OCI-LY3 (cell line): ENCODE results near the gene CAV2.

Source experiments
- H2AFZ ChIP-seq: fragments of 200-600, 300-600 bp; shearing (Covaris generic); 2 replicates; pipeline ENCODE4 v1.6.0; 2014; ENCODE audit warnings: antibody characterized with exemption, low read depth, low read length
- H3K27ac ChIP-seq: fragments of 200-600, 300-600 bp; sonication (generic); 2 replicates; pipeline ENCODE4 v1.5.1; 2014; ENCODE audit warnings: mild to moderate bottlenecking, low read length, moderate library complexity, mixed read lengths
- H3K27me3 ChIP-seq: fragments of 200-600, 300-600 bp; sonication (generic); 2 replicates; pipeline ENCODE4 v1.6.1; 2014; ENCODE audit warnings: low read depth, low read length, mixed read lengths
- H3K36me3 ChIP-seq: fragments of 200-600, 300-600 bp; sonication (generic); replicated peaks from 2 replicates; pipeline ENCODE3; 2014; ENCODE audit warnings: low read depth, low read length, mixed read lengths
- H3K4me1 ChIP-seq: fragments of 300-600, 200-600 bp; sonication (generic); 2 replicates; pipeline ENCODE4 v1.6.1; 2014; ENCODE audit warnings: low read length, mixed read lengths
- H3K4me2 ChIP-seq: fragments of 200-600, 300-600 bp; sonication (generic); 2 replicates; pipeline ENCODE4 v1.6.1; 2014; ENCODE audit warnings: low read length, mixed read lengths
- H3K4me3 ChIP-seq: fragments of 300-600, 200-600 bp; sonication (generic); 2 replicates; pipeline ENCODE4 v1.5.1; 2014; ENCODE audit warnings: antibody characterized with exemption, mild to moderate bottlenecking, low read length, moderate library complexity
- H3K79me2 ChIP-seq: fragments of 300-600, 200-600 bp; shearing (Covaris generic); 2 replicates; pipeline ENCODE4 v1.6.1; 2014; ENCODE audit warnings: mild to moderate bottlenecking, low read length, mixed read lengths
- H3K9ac ChIP-seq: fragments of 300-600, 200-600 bp; shearing (Covaris generic); 2 replicates; pipeline ENCODE4 v1.6.0; 2014; ENCODE audit warnings: mild to moderate bottlenecking, low read length, moderate library complexity
- H3K9me3 ChIP-seq: fragments of 200-600, 300-600 bp; shearing (Covaris generic); 2 replicates; pipeline ENCODE4 v1.6.1; 2014; ENCODE audit warnings: low read length, mixed read lengths; ENCODE audit not compliant: insufficient read depth
- H4K20me1 ChIP-seq: fragments of 200-600, 300-600 bp; sonication (generic); 2 replicates; pipeline ENCODE4 v1.6.1; 2016; ENCODE audit warnings: low read length, mixed read lengths; ENCODE audit not compliant: insufficient read depth
- EZH2phosphoT487 ChIP-seq: fragments of 200-600 bp; shearing (Covaris generic); IDR thresholded peaks from 2 replicates; pipeline ENCODE4 v1.6.1; 2018; ENCODE audit warnings: antibody characterized with exemption, mixed run types, low read depth
- TF ChIP-seq, protein P1 (sequence below): fragments of 200-600, 300-600 bp; sonication (generic); IDR thresholded peaks from 2 replicates; pipeline ENCODE4 v1.5.1; 2014; ENCODE audit warnings: antibody characterized with exemption, low read length, low read depth

The CAV2 gene

GRCh38 chr7:116539879-116540278, 40.3 kb downstream of the CAV2 start:
- H4K20me1 ChIP-seq = no peaks in the 10 kb centered on the region
- H3K27me3 ChIP-seq = no peaks in the 10 kb centered on the region
- H3K4me2 ChIP-seq = no peak overlapping the region
- TF ChIP-seq EZH2phosphoT487 = no peak
- TF ChIP-seq, protein P1, sequence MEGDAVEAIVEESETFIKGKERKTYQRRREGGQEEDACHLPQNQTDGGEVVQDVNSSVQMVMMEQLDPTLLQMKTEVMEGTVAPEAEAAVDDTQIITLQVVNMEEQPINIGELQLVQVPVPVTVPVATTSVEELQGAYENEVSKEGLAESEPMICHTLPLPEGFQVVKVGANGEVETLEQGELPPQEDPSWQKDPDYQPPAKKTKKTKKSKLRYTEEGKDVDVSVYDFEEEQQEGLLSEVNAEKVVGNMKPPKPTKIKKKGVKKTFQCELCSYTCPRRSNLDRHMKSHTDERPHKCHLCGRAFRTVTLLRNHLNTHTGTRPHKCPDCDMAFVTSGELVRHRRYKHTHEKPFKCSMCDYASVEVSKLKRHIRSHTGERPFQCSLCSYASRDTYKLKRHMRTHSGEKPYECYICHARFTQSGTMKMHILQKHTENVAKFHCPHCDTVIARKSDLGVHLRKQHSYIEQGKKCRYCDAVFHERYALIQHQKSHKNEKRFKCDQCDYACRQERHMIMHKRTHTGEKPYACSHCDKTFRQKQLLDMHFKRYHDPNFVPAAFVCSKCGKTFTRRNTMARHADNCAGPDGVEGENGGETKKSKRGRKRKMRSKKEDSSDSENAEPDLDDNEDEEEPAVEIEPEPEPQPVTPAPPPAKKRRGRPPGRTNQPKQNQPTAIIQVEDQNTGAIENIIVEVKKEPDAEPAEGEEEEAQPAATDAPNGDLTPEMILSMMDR = no peak
- no peaks in the 10 kb centered on the region for H3K4me1 ChIP-seq
- no peak overlapping the region for H2AFZ ChIP-seq
- no peak overlapping the region for H3K27ac ChIP-seq
- H3K36me3 ChIP-seq = peaks cover 39% of the 10 kb centered on the region
- H3K9me3 ChIP-seq = no peaks in the 10 kb centered on the region
- no peak overlapping the region for H3K9ac ChIP-seq
- no peaks in the 10 kb centered on the region for H3K79me2 ChIP-seq
- H3K4me3 ChIP-seq = no peak overlapping the region

- no peak overlapping the region for H3K4me2 ChIP-seq
- no peak overlapping the region for H3K27ac ChIP-seq
- no peak overlapping the region for H2AFZ ChIP-seq
- H3K4me1 ChIP-seq = no peaks in the 10 kb centered on the region
- TF ChIP-seq, protein P1 = no peak
- TF ChIP-seq EZH2phosphoT487 = no peak
- no peaks in the 10 kb centered on the region for H3K9me3 ChIP-seq
- peaks cover 30% of the 10 kb centered on the region for H3K36me3 ChIP-seq
- no peaks in the 10 kb centered on the region for H3K27me3 ChIP-seq
- H3K9ac ChIP-seq = no peak overlapping the region
- H3K4me3 ChIP-seq = no peak overlapping the region
- H3K79me2 ChIP-seq = no peaks in the 10 kb centered on the region
- no peaks in the 10 kb centered on the region for H4K20me1 ChIP-seq
Measured at GRCh38 chr7:116540743-116541142, 41.2 kb downstream of the CAV2 start.

DNA sequence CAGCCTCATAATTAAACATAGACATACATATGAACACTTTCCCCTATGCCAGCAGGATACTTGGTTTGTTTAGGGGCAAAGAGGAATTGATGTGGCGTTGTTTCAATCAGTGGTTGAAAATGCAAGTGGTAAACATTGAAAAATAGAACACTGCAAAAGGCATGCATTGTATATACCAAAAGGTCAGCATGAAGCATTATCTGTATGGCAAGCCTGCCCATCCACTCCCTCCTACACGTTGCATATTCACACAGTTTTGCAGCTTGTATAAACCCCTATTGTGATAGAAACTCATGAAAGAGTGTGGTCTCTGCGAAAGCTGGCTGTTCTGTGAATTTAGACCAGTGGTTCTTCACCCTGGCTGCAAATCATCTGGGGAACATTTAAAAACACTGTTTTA, 42.4 kb downstream of the CAV2 start:
- TF ChIP-seq EZH2phosphoT487 = no peak
- TF ChIP-seq, protein P1 = no peak
- H3K36me3 ChIP-seq = peaks cover 23% of the 10 kb centered on the region
- H3K4me3 ChIP-seq = no peak overlapping the region

DNA sequence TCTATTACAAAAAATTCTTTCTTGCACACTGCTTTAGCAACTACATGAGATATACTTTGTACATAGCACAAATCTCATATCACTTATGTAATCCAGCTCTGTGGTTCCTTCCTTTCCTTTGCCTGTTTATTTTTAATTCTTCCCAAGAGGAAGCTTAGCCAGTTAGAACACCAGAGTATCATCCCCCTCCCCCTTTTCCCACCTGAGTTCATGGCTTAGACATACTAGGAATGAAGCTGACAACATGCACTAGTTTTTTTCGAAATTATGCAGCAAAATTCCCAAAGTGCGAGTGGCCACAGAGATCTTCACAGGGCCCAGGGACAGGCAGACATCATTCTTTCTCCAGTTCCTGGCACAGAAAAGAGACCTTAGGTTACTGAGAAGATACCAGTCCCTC, 43.1 kb downstream of the CAV2 start:
- H3K36me3 ChIP-seq = peaks cover 16% of the 10 kb centered on the region
- TF ChIP-seq, protein P1 = no peak
- no peak for TF ChIP-seq EZH2phosphoT487
- no peak overlapping the region for H3K9ac ChIP-seq
- H3K9me3 ChIP-seq = no peaks in the 10 kb centered on the region
- H3K4me1 ChIP-seq = peaks cover 2% of the 10 kb centered on the region; the same call in 1 of the 2 replicates
- H3K79me2 ChIP-seq = no peaks in the 10 kb centered on the region
- no peak overlapping the region for H2AFZ ChIP-seq
- H3K27ac ChIP-seq = no peak overlapping the region
- no peaks in the 10 kb centered on the region for H3K27me3 ChIP-seq
- H4K20me1 ChIP-seq = no peaks in the 10 kb centered on the region
- H3K4me3 ChIP-seq = no peak overlapping the region
- H3K4me2 ChIP-seq = no peak overlapping the region

More for the DNA sequence above, 42.4 kb downstream of the CAV2 start:
- Histone ChIP-seq H3K27me3 (no peaks in the 10 kb centered on the region), H4K20me1 (no peaks in the 10 kb centered on the region), H3K9me3 (no peaks in the 10 kb centered on the region), H3K27ac (no peak overlapping the region), H3K4me2 (no peak overlapping the region), H2AFZ (no peak overlapping the region), H3K9ac (no peak overlapping the region), H3K79me2 (no peaks in the 10 kb centered on the region), H3K4me1 (no peaks in the 10 kb centered on the region)
